Hepatocyte (in vitro differentiated cells): ENCODE data around the gene ITGA1. TPM values are rescaled to one million over a fixed set of nuclear protein-coding genes. Genes with fewer than 3 reads are reported as not detected.

Experiments used
- DNase-seq: peaks from one replicate; pipeline ENCODE4 v3.0.0-alpha.2; 2016; ENCODE audit warnings: low spot score
- H2AFZ ChIP-seq: fragments of 200-600 bp; sonication (generic); 2 replicates; pipeline ENCODE4 v1.6.0; 2016; ENCODE audit warnings: antibody characterized with exemption, mild to moderate bottlenecking
- H3K27ac ChIP-seq: fragments of 200-600 bp; sonication (generic); 2 replicates; pipeline ENCODE4 v1.5.1; 2016; ENCODE audit warnings: mild to moderate bottlenecking
- H3K27me3 ChIP-seq: fragments of 200-600 bp; sonication (generic); 2 replicates; pipeline ENCODE4 v1.6.1; 2016
- H3K36me3 ChIP-seq: fragments of 200-600 bp; sonication (generic); replicated peaks from 2 replicates; pipeline ENCODE4 v1.5.1; 2016; ENCODE audit warnings: low read depth; ENCODE audit not compliant: insufficient read depth
- H3K4me1 ChIP-seq: fragments of 200-600 bp; sonication (generic); 2 replicates; pipeline ENCODE4 v1.5.1; 2016; ENCODE audit warnings: mild to moderate bottlenecking, moderate library complexity; ENCODE audit not compliant: insufficient read depth
- H3K4me2 ChIP-seq: fragments of 200-600 bp; sonication (generic); 2 replicates; pipeline ENCODE4 v1.6.0; 2016
- H3K4me3 ChIP-seq: fragments of 200-600 bp; sonication (generic); 2 replicates; pipeline ENCODE4 v1.5.1; 2016; ENCODE audit warnings: mild to moderate bottlenecking
- H3K79me2 ChIP-seq: fragments of 200-600 bp; sonication (generic); 2 replicates; pipeline ENCODE4 v1.6.0; 2017; ENCODE audit warnings: mild to moderate bottlenecking
- H3K9me2 ChIP-seq: fragments of 200-600 bp; sonication (generic); replicated peaks from 2 replicates; pipeline ENCODE4 v1.6.0; 2017; ENCODE audit warnings: mild to moderate bottlenecking; ENCODE audit not compliant: insufficient read depth
- H3K9me3 ChIP-seq: fragments of 200-600 bp; sonication (generic); 2 replicates; pipeline ENCODE4 v1.5.1; 2016; ENCODE audit warnings: low read depth, mild to moderate bottlenecking
- H4K20me1 ChIP-seq: fragments of 200-600 bp; sonication (generic); 2 replicates; pipeline ENCODE4 v1.6.0; 2016; ENCODE audit warnings: mild to moderate bottlenecking; ENCODE audit not compliant: insufficient read depth, poor library complexity, severe bottlenecking
- CTCF ChIP-seq: fragments of 200-600 bp; sonication (generic); IDR thresholded peaks from 2 replicates; pipeline ENCODE4 v1.5.1; 2016; ENCODE audit warnings: antibody characterized with exemption, mild to moderate bottlenecking; ENCODE audit not compliant: poor library complexity
- EZH2 ChIP-seq: fragments of 200-600 bp; sonication (generic); IDR thresholded peaks from 2 replicates; pipeline ENCODE4 v1.6.1; 2016; ENCODE audit warnings: antibody characterized with exemption, mild to moderate bottlenecking, borderline replicate concordance
- EZH2phosphoT487 ChIP-seq: fragments of 200-600 bp; sonication (generic); IDR thresholded peaks from one replicate; pipeline ENCODE4 v1.6.1; 2018; ENCODE audit warnings: antibody characterized with exemption, mild to moderate bottlenecking, low read depth, moderate library complexity; ENCODE audit not compliant: unreplicated experiment, severe bottlenecking
- WGBS: methylation state at CpG from one replicate; pipeline ENCODE4 v1.1.6; 2016; ENCODE audit warnings: low lambda C conversion rate; ENCODE audit errors: missing lambda C conversion rate; 5-methylcytosine and 5-hydroxymethylcytosine counted together
- polyA plus RNA-seq: library from polyadenylated mRNA; unstranded; fragments of >200 nt; fragmentation: Nextera tagmentation; extraction: Ambion mirVana; gene quantifications from 2 replicates; pipeline ENCODE4 v1.2.1, GENCODE V29; 2016
- total RNA-seq: library from RNA; depleted of rRNA; stranded (reverse); fragments of >200 nt; gene quantifications from 2 replicates; pipeline ENCODE4 v1.2.3, GENCODE V29; 2014

The ITGA1 gene
- total and polyA plus RNA-seq, 2 experiments from 2014 or later = 15.0 to 40.3 TPM

- Histone ChIP-seq H3K4me3 (no peak overlapping the region), H4K20me1 (no peaks in the 10 kb centered on the region), H3K27me3 (no peaks in the 10 kb centered on the region), H3K36me3 (no peaks in the 10 kb centered on the region), H3K4me1 (peaks cover 16% of the 10 kb centered on the region), H3K4me2 (no peak overlapping the region), H3K9me2 (no peaks in the 10 kb centered on the region), H3K27ac (no peak overlapping the region), H3K79me2 (no peaks in the 10 kb centered on the region), H2AFZ (no peak overlapping the region), H3K9me3 (no peaks in the 10 kb centered on the region)
- no peak for TF ChIP-seq EZH2phosphoT487
- TF ChIP-seq EZH2 = no peak
- 80% methylated on average over 5 of the region's 5 CpGs for WGBS
- DNase-seq = no peak
These were observed 100.6 kb downstream of the ITGA1 start for GRCh38 chr5:52888363-52888762.

- Histone ChIP-seq H2AFZ (no peak overlapping the region), H3K4me1 (peaks cover 25% of the 10 kb centered on the region), H3K27me3 (no peaks in the 10 kb centered on the region), H3K4me2 (no peak overlapping the region), H4K20me1 (no peaks in the 10 kb centered on the region), H3K36me3 (no peaks in the 10 kb centered on the region), H3K9me2 (no peaks in the 10 kb centered on the region), H3K79me2 (no peaks in the 10 kb centered on the region), H3K4me3 (no peak overlapping the region), H3K27ac (no peak overlapping the region), H3K9me3 (no peaks in the 10 kb centered on the region)
- DNase-seq = no peak
- 79% methylated on average over 6 of the region's 6 CpGs for WGBS
- no peak for TF ChIP-seq CTCF
- no peak for TF ChIP-seq EZH2phosphoT487
- no peak for TF ChIP-seq EZH2
These were observed 104.6 kb downstream of the ITGA1 start for GRCh38 chr5:52892242-52892878.

- Histone ChIP-seq H3K36me3 (no peaks in the 10 kb centered on the region), H3K9me3 (no peaks in the 10 kb centered on the region), H4K20me1 (no peaks in the 10 kb centered on the region), H3K4me1 (peaks cover 25% of the 10 kb centered on the region), H2AFZ (no peak overlapping the region), H3K4me3 (no peak overlapping the region), H3K79me2 (no peaks in the 10 kb centered on the region), H3K9me2 (no peaks in the 10 kb centered on the region), H3K4me2 (no peak overlapping the region), H3K27me3 (no peaks in the 10 kb centered on the region), H3K27ac (no peak overlapping the region)
- DNase-seq = no peak
- no peak for TF ChIP-seq CTCF
- TF ChIP-seq EZH2phosphoT487 = no peak
- no peak for TF ChIP-seq EZH2
These were observed 105.4 kb downstream of the ITGA1 start for GRCh38 chr5:52893105-52893504.

- H3K4me3 ChIP-seq = no peak overlapping the region
- no peaks in the 10 kb centered on the region for H4K20me1 ChIP-seq
- H3K4me1 ChIP-seq = peaks cover 25% of the 10 kb centered on the region
- H3K9me3 ChIP-seq = no peaks in the 10 kb centered on the region
- H3K36me3 ChIP-seq = no peaks in the 10 kb centered on the region
- 100% methylated on average over 1 of the region's 1 CpG for WGBS
- H3K27me3 ChIP-seq = no peaks in the 10 kb centered on the region
- no peak overlapping the region for H2AFZ ChIP-seq
- H3K9me2 ChIP-seq = no peaks in the 10 kb centered on the region
- no peaks in the 10 kb centered on the region for H3K79me2 ChIP-seq
- no peak for DNase-seq
- no peak overlapping the region for H3K27ac ChIP-seq
- no peak overlapping the region for H3K4me2 ChIP-seq
- TF ChIP-seq EZH2 = no peak
These were observed 106.1 kb downstream of the ITGA1 start for GRCh38 chr5:52893863-52894262.
